ENCODE measurements around the gene CXCR2.

The CXCR2 gene

GRCh38 chr2:218186355-218186766 is 60.5 kb downstream of the CXCR2 start:
- no peak overlapping the region for H3K4me3 ChIP-seq (replicated peaks; ENCODE audit: low read depth, low read length)

More at GRCh38 chr2:218186355-218186766, 60.5 kb downstream of the CXCR2 start:
- DNase-seq (ENCODE audit: low read depth) = peak; percentile 81
- TF ChIP-seq CTCF (IDR thresholded peaks at IDR 0.05; ENCODE audit: low read length, missing control alignments) = peak; percentile 81
